Endothelial cell of umbilical vein (primary cell): ENCODE measurements around the gene SCN9A. TPM values are rescaled to one million over a fixed set of nuclear protein-coding genes. Genes with fewer than 3 reads are reported as not detected.

ENCODE experiments used
- BruUV-seq: library from RNA; stranded (reverse); fragments of 400-500 nt; replicated peaks from 2 replicates; lab custom pipeline; 2021; lab: Mats Ljungman, UMichigan
- CTCF ChIA-PET: fragments of 300-600, 350-600 bp; sonication (Branson Sonifier 250); formaldehyde crosslinking; loops from one replicate; lab custom pipeline; 2021; ENCODE audit warnings: antibody characterized with exemption, inconsistent platforms; lab: Charles Lee
- POLR2A ChIA-PET: fragments of 300-600, 350-600 bp; sonication (Branson Sonifier 250); formaldehyde crosslinking; loops from one replicate; lab custom pipeline; 2021; ENCODE audit warnings: antibody characterized with exemption, inconsistent platforms; lab: Charles Lee
- DNase-seq: peaks from one replicate; pipeline ENCODE4 v3.0.0-alpha.2; 2011; ENCODE audit warnings: low read depth, low spot score
- FAIRE-seq: peaks from 2 replicates; lab custom pipeline; 2011; peaks lifted over from hg19 to GRCh38; lab: Jason Lieb, UNC
- H2AFZ ChIP-seq: 2 replicates; pipeline ENCODE4 v1.6.0; 2012; ENCODE audit warnings: low read depth, low read length, control low read depth, inconsistent platforms
- H3K27ac ChIP-seq: 2 replicates; pipeline ENCODE4 v1.5.1; 2011; ENCODE audit warnings: low read depth, mild to moderate bottlenecking, control low read depth, low read length, moderate library complexity; ENCODE audit not compliant: insufficient read depth
- H3K27me3 ChIP-seq, 2 experiments: 2 replicates each; pipeline versions ENCODE4 v1.6.0 to v1.6.1; 2011; ENCODE audit warnings: low read length in 2 of 2, mixed read lengths in 1 of 2; ENCODE audit not compliant: control insufficient read depth in 2 of 2, insufficient read depth in 2 of 2
- H3K36me3 ChIP-seq, 2 experiments: 2 replicates in 1 of 2; 3 replicates in 1 of 2; pipeline ENCODE4 v1.5.1; 2011; ENCODE audit warnings: low read length in 2 of 2, mild to moderate bottlenecking in 1 of 2, moderate library complexity in 1 of 2; ENCODE audit not compliant: control insufficient read depth in 2 of 2, insufficient read depth in 2 of 2; ENCODE audit errors: extremely low read depth in 1 of 2
- H3K4me1 ChIP-seq: 3 replicates; pipeline ENCODE4 v1.5.1; 2011; ENCODE audit warnings: mild to moderate bottlenecking, low read length; ENCODE audit not compliant: control insufficient read depth, insufficient read depth; ENCODE audit errors: extremely low read depth
- H3K4me2 ChIP-seq: 2 replicates; pipeline ENCODE4 v1.6.1; 2011; ENCODE audit warnings: low read length, control low read depth, mixed read lengths; ENCODE audit not compliant: insufficient read depth
- H3K4me3 ChIP-seq, 3 experiments: fragments of 200-600 bp in 1 of 3; sonication (generic), shearing (Covaris generic) in 1 of 3; replicated peaks in 1 of 3; 2 replicates each; pipeline ENCODE4 v1.5.1; 2011 to 2016; ENCODE audit warnings: control low read depth in 3 of 3, low read length in 3 of 3, mild to moderate bottlenecking in 2 of 3, inconsistent platforms in 1 of 3, low read depth in 1 of 3, moderate library complexity in 1 of 3; ENCODE audit not compliant: insufficient read depth in 1 of 3
- H3K79me2 ChIP-seq: 2 replicates; pipeline ENCODE4 v1.6.0; 2012; ENCODE audit warnings: low read length, inconsistent platforms; ENCODE audit not compliant: control insufficient read depth, insufficient read depth
- H3K9ac ChIP-seq: replicated peaks from 2 replicates; pipeline ENCODE3; 2011; ENCODE audit warnings: low read length, control low read depth; ENCODE audit not compliant: insufficient read depth; ENCODE audit errors: extremely low read depth
- H3K9me1 ChIP-seq: replicated peaks from 3 replicates; pipeline ENCODE4 v1.6.0; 2011; ENCODE audit warnings: mild to moderate bottlenecking, low read length; ENCODE audit not compliant: control insufficient read depth, insufficient read depth; ENCODE audit errors: extremely low read depth
- H3K9me3 ChIP-seq: replicated peaks from 2 replicates; pipeline ENCODE4 v1.5.1; 2012; ENCODE audit warnings: low read length, inconsistent platforms; ENCODE audit not compliant: control insufficient read depth, insufficient read depth
- H4K20me1 ChIP-seq: replicated peaks from 2 replicates; pipeline ENCODE3; 2011; ENCODE audit warnings: mild to moderate bottlenecking, low read length; ENCODE audit not compliant: control insufficient read depth, insufficient read depth; ENCODE audit errors: extremely low read depth
- EZH2 ChIP-seq: IDR thresholded peaks from 2 replicates; pipeline ENCODE4 v1.6.1; 2012; ENCODE audit warnings: borderline replicate concordance, low read depth, mild to moderate bottlenecking, moderate library complexity, low read length, inconsistent platforms; ENCODE audit not compliant: severe bottlenecking
- FOS ChIP-seq: IDR thresholded peaks from 2 replicates; pipeline ENCODE4 v1.6.1; 2011; ENCODE audit warnings: mild to moderate bottlenecking, low read length, moderate library complexity, borderline replicate concordance; ENCODE audit not compliant: insufficient read depth
- GATA2 ChIP-seq: IDR thresholded peaks from 2 replicates; pipeline ENCODE4 v1.7.0; 2011; ENCODE audit warnings: low read depth, mild to moderate bottlenecking, moderate library complexity, mixed read lengths, low read length; ENCODE audit not compliant: insufficient read length, insufficient read depth
- JUN ChIP-seq: IDR thresholded peaks from 2 replicates; pipeline ENCODE4 v1.6.1; 2011; ENCODE audit warnings: borderline replicate concordance, low read depth; ENCODE audit not compliant: insufficient read length, insufficient read depth
- MYC ChIP-seq: IDR thresholded peaks from one replicate; pipeline ENCODE4 v1.6.1; 2011; ENCODE audit warnings: mild to moderate bottlenecking, low read depth, low read length
- POLR2A ChIP-seq: IDR thresholded peaks from 2 replicates; pipeline ENCODE4 v1.6.1; 2012; ENCODE audit warnings: low read depth, mild to moderate bottlenecking, control low read depth, low read length
- POLR2AphosphoS5 ChIP-seq: IDR thresholded peaks from 2 replicates; pipeline ENCODE4 v1.6.1; 2012; ENCODE audit warnings: low read depth, mild to moderate bottlenecking, control low read depth, low read length, moderate library complexity; ENCODE audit not compliant: insufficient read depth
- dilution Hi-C: fragments of 300-500 bp; cut with MboI; formaldehyde crosslinking; loops from one replicate; pipeline ENCODE4 v1.15.0; 2019; ENCODE audit warnings: low sequenced_read_pairs; ENCODE audit not compliant: extremely low pct_ligation_motif_present
- intact Hi-C: fragments of 100-400 bp; cut with micrococcal nuclease; formaldehyde crosslinking; loops from one replicate; pipeline ENCODE4 v1.10.0; 2022
- polyA plus RNA-seq, 4 experiments: library from polyadenylated mRNA; depleted of rRNA in 3 of 4; stranded (reverse) in 3 of 4; unstranded in 1 of 4; fragments of >200 nt; gene quantifications; 2 replicates each; pipeline versions ENCODE4 v1.2.1 to v1.2.3, GENCODE V29; 2011 to 2012; ENCODE audit warnings: missing spikeins in 1 of 4
- total RNA-seq: library from RNA; stranded (reverse); gene quantifications from 2 replicates; pipeline ENCODE4 v1.2.3, GENCODE V29; 2021
- TF ChIP-seq, protein P1 (sequence below): IDR thresholded peaks from 2 replicates; pipeline ENCODE4 v1.6.1; 2011; ENCODE audit not compliant: insufficient read depth, insufficient read length
- TF ChIP-seq, protein P2 (sequence below), 2 donors: IDR thresholded peaks; 1 replicate in 1 of 2; 2 replicates in 1 of 2; pipeline ENCODE4 v1.5.1; 2011; ENCODE audit warnings: low read length in 2 of 2, mild to moderate bottlenecking in 2 of 2, moderate library complexity in 2 of 2, control low read depth in 1 of 2, inconsistent platforms in 1 of 2, low read depth in 1 of 2; ENCODE audit not compliant: insufficient read depth in 1 of 2; ENCODE audit errors: extremely low read depth in 1 of 2

The SCN9A gene
- total and polyA plus RNA-seq, 2 donors (not counting 3 experiments of a cell fraction or from before 2014, with no cell fraction given): 0.88 to 1.6 TPM

GRCh38 chr2:166360906-166361305 lies 14.8 kb downstream of the SCN9A start:
- H3K9me1 ChIP-seq: no peaks in the 10 kb centered on the region
- no peaks in the 10 kb centered on the region for H3K27me3 ChIP-seq
- no peaks in the 10 kb centered on the region for H3K79me2 ChIP-seq
- no peak for FAIRE-seq
- no peaks in the 10 kb centered on the region for H3K36me3 ChIP-seq
- no peaks in the 10 kb centered on the region for H3K4me1 ChIP-seq
- TF ChIP-seq, protein P1, sequence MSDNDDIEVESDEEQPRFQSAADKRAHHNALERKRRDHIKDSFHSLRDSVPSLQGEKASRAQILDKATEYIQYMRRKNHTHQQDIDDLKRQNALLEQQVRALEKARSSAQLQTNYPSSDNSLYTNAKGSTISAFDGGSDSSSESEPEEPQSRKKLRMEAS: no peak
- TF ChIP-seq FOS (no peak), MYC (no peak), JUN (no peak), POLR2A (no peak), GATA2 (no peak), EZH2 (no peak), POLR2AphosphoS5 (no peak)
- TF ChIP-seq, protein P2, sequence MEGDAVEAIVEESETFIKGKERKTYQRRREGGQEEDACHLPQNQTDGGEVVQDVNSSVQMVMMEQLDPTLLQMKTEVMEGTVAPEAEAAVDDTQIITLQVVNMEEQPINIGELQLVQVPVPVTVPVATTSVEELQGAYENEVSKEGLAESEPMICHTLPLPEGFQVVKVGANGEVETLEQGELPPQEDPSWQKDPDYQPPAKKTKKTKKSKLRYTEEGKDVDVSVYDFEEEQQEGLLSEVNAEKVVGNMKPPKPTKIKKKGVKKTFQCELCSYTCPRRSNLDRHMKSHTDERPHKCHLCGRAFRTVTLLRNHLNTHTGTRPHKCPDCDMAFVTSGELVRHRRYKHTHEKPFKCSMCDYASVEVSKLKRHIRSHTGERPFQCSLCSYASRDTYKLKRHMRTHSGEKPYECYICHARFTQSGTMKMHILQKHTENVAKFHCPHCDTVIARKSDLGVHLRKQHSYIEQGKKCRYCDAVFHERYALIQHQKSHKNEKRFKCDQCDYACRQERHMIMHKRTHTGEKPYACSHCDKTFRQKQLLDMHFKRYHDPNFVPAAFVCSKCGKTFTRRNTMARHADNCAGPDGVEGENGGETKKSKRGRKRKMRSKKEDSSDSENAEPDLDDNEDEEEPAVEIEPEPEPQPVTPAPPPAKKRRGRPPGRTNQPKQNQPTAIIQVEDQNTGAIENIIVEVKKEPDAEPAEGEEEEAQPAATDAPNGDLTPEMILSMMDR (IDR thresholded peaks at IDR 0.05; ENCODE audit: extremely low read depth in 1 of 2, insufficient read depth in 1 of 2, low read depth in 1 of 2, low read length in 2 of 2): no peak
- no peak overlapping the region for H3K4me3 ChIP-seq
- H3K4me2 ChIP-seq: no peak overlapping the region
- no peaks in the 10 kb centered on the region for H3K9me3 ChIP-seq
- H3K9ac ChIP-seq: no peak overlapping the region
- H2AFZ ChIP-seq: no peak overlapping the region
- ChIA-PET POLR2A (no interaction called here), CTCF (interaction anchor here (0.5 to 3.0 kb wide), 28 partner anchors 10 to 206 kb away, joined by 3 to 87 read pairs (median 4); partner anchors contain the start of gene SCN9A)
- dilution Hi-C loops: no loop called here
- no peak overlapping the region for H3K27ac ChIP-seq
- intact Hi-C loops: loop anchor here (1.0 to 5.0 kb wide), 5 partner anchors 23 to 179 kb away; no protein-coding TSS in a partner anchor
- BruUV-seq: no TSS peak
- H4K20me1 ChIP-seq: no peaks in the 10 kb centered on the region
- DNase-seq: no peak
